BLaER1 treated with 17β-estradiol and CSF1 and Interleukin-3, amounts not matched to agents 10 nM and 100 nM (cell line): ENCODE results near the gene MAF.

Experiments
- H3K27ac ChIP-seq, 11 experiments: shearing (Covaris generic); formaldehyde crosslinking; 2 replicates each; pipeline ENCODE4 v1.8.1; 2022
- H3K27me3 ChIP-seq, 11 experiments: shearing (Covaris generic); formaldehyde crosslinking; 2 replicates each; pipeline ENCODE4 v1.8.1; 2022
- H3K36me3 ChIP-seq, 11 experiments: shearing (Covaris generic); formaldehyde crosslinking; 2 replicates each; pipeline ENCODE4 v1.8.1; 2022
- H3K4me1 ChIP-seq, 10 experiments: shearing (Covaris generic); formaldehyde crosslinking; 2 replicates each; pipeline ENCODE4 v1.8.1; 2022
- H3K4me2 ChIP-seq, 11 experiments: shearing (Covaris generic); formaldehyde crosslinking; 2 replicates each; pipeline ENCODE4 v1.8.1; 2022
- H3K4me3 ChIP-seq, 10 experiments: shearing (Covaris generic); formaldehyde crosslinking; 2 replicates each; pipeline ENCODE4 v1.8.1; 2022
- H3K9ac ChIP-seq, 11 experiments: shearing (Covaris generic); formaldehyde crosslinking; 2 replicates each; pipeline ENCODE4 v1.8.1; 2022
- H3K9me3 ChIP-seq, 11 experiments: shearing (Covaris generic); formaldehyde crosslinking; replicated peaks in 1 of 11; 2 replicates each; pipeline ENCODE4 v1.8.1; 2022
- H4K20me1 ChIP-seq, 11 experiments: shearing (Covaris generic); formaldehyde crosslinking; 2 replicates each; pipeline ENCODE4 v1.8.1; 2022
- Cebpa-rat ChIP-seq, 11 experiments: shearing (Covaris generic); IDR thresholded peaks; 2 replicates each; pipeline ENCODE4 v1.8.1; 2022

MAF gene

DNA sequence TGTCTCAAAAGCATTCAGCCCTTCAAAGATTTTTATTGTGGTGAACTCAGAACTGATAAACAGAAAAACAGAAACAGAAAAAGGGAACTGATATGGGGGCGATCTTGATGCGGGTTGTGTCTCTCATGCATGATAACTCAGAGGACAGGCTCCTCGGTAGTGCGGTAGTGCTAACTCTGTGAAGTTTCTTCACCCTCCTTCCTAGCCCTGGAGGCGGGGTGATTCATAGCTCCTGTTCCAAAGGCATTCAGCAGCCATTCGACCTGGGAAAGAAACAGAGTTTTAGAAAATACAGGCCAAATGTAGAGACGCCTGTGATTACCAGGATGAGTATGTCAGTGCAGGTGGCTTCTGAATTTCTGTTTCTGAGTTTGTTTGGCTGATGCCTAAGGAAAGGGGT lies 5.5 kb upstream of the MAF start:
- Histone ChIP-seq H3K4me2 (peak overlapping the region in 9 of 11 experiments; percentile 3 to 91 (median 52); a peak in 13 of 22 replicates), H3K9ac (no peak overlapping the region)
- TF ChIP-seq Cebpa-rat (IDR thresholded peaks at IDR 0.05) = no peak

DNA sequence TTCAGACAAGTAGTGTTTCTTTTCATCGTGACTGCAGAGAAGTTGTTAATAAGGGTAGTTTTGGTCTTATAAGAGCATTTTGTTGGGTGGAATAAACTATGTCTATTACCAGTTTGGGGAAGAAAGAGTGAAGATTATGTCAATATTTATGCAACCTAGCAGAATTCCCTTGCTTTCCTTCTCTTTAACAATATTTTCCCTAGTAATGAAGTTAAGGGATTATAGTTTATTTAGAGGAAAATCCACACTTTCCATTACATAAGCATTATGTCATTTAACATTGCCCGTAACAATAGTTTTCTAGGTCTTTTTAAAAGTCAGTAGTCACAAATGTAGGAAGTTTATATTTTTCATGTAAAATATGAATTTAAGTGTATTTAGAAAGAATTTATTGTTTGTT lies 2.5 kb upstream of the MAF start:
- Histone ChIP-seq H3K9ac (peak overlapping the region in 2 of 11 experiments; percentile 91 to 96; a peak in 2 of 22 replicates), H4K20me1 (peaks cover 0 to 20% (median 5%) of the 10 kb centered on the region in 11 experiments; a peak in 11 of 22 replicates), H3K4me3 (peak overlapping the region in 2 of 10 experiments; percentile 86 to 94; a peak in 4 of 20 replicates), H3K27me3 (peaks cover 0 to 39% (median 34%) of the 10 kb centered on the region in 11 experiments; a peak in 18 of 22 replicates), H3K4me2 (peak overlapping the region in 3 of 11 experiments; percentile 88 to 96 (median 91); a peak in 6 of 22 replicates), H3K4me1 (peaks cover 14 to 58% (median 23%) of the 10 kb centered on the region in 10 experiments), H3K27ac (no peak overlapping the region; a peak in 1 of 22 replicates), H3K36me3 (peaks cover 0 to 13% (median 0%) of the 10 kb centered on the region in 11 experiments; a peak in 6 of 22 replicates), H3K9me3 (no peaks in the 10 kb centered on the region)
- no peak for TF ChIP-seq Cebpa-rat (IDR thresholded peaks at IDR 0.05)

More for the DNA sequence above, 5.5 kb upstream of the MAF start:
- H4K20me1 ChIP-seq = peaks cover 0 to 5% (median 0%) of the 10 kb centered on the region in 11 experiments; a peak in 1 of 22 replicates
- H3K36me3 ChIP-seq = no peaks in the 10 kb centered on the region
- H3K4me3 ChIP-seq = no peak overlapping the region
- H3K9me3 ChIP-seq = no peaks in the 10 kb centered on the region
- peaks cover 9 to 58% (median 18%) of the 10 kb centered on the region in 10 experiments for H3K4me1 ChIP-seq
- H3K27ac ChIP-seq = peak overlapping the region in 1 of 11 experiments; percentile 5; a peak in 1 of 22 replicates
- H3K27me3 ChIP-seq = peaks cover 0 to 10% (median 9%) of the 10 kb centered on the region in 11 experiments; a peak in 14 of 22 replicates

DNA sequence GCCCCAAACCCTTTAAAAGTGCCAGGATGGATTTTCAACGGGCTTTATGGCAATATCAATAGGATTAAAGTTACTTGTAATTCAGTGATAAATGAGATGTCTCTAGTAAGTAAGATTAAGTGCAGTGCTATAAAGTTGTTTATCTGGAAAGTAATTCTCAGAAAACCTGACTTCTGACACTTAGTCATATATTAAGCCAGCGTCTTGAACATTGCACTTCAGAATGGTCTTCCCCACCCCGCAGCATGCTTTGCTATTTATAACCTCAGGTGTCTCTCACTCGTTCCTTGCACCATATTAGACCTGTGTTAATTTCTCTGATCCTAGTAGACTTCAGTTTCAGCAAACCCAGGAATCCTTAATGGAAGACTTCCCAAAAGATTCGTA lies 2.1 kb upstream of the MAF start:
- Histone ChIP-seq H3K36me3 (peaks cover 0 to 18% (median 0%) of the 10 kb centered on the region in 11 experiments; a peak in 6 of 22 replicates), H3K9ac (peak overlapping the region in 3 of 11 experiments; percentile 91 to 96 (median 91); a peak in 5 of 22 replicates), H3K27me3 (peaks cover 0 to 43% (median 39%) of the 10 kb centered on the region in 11 experiments; a peak in 18 of 22 replicates), H3K9me3 (no peaks in the 10 kb centered on the region), H3K4me1 (peaks cover 14 to 54% (median 23%) of the 10 kb centered on the region in 10 experiments), H3K27ac (peak overlapping the region in 1 of 11 experiments; percentile 91; a peak in 3 of 22 replicates), H3K4me2 (peak overlapping the region in 8 of 11 experiments; percentile 88 to 100 (median 99); a peak in 11 of 22 replicates), H3K4me3 (peak overlapping the region in 3 of 10 experiments; percentile 86 to 94 (median 89); a peak in 6 of 20 replicates), H4K20me1 (peaks cover 0 to 25% (median 5%) of the 10 kb centered on the region in 11 experiments; a peak in 11 of 22 replicates)
- TF ChIP-seq Cebpa-rat (IDR thresholded peaks at IDR 0.05) = no peak

DNA sequence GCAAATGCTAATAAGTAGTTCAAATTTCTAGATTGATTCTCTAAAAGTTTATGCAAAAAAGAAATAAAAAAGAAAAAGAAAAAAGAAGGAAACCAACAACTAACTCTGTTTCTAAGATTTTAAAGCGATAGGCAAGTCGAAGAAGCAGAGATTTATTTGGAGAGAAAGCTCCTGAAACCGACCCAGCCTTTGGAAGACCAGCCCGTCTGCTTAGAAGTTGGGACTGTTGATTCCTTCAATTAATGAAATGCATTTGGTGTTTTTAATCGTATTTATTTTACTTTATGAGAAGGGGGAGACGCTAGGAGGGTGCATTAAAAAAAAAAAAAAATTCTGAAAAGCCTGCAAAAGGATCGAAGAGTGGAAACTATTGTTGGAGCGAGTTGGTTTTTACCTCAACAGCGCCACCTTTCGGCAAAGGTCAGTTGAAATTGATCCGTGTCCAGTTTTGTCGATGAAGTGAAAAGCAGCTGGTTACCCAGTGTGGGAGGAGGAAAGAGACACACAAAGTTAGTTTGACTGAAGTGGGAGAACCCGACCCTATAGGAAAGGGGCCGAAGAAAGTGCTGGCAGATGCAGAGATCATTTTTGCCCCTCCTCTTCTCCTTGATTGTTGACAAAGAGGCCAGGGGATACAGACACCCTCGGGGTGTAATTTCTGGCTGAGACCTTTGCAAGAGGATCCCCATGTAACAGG lies 1.5 kb upstream of the MAF start:
- Histone ChIP-seq H3K4me3 (peak overlapping the region; percentile 59 to 94 (median 72)), H3K36me3 (peaks cover 0 to 23% (median 0%) of the 10 kb centered on the region in 11 experiments; a peak in 6 of 22 replicates), H3K9me3 (no peaks in the 10 kb centered on the region; a peak in 1 of 22 replicates), H3K27me3 (peaks cover 0 to 49% (median 44%) of the 10 kb centered on the region in 11 experiments; a peak in 18 of 22 replicates), H4K20me1 (peaks cover 0 to 30% (median 11%) of the 10 kb centered on the region in 11 experiments; a peak in 12 of 22 replicates), H3K27ac (peak overlapping the region in 4 of 11 experiments; percentile 58 to 96 (median 91); a peak in 7 of 22 replicates), H3K9ac (peak overlapping the region; percentile 51 to 96 (median 70); a peak in 19 of 22 replicates), H3K4me1 (peaks cover 14 to 49% (median 23%) of the 10 kb centered on the region in 10 experiments), H3K4me2 (peak overlapping the region; percentile 88 to 100 (median 99))
- no peak for TF ChIP-seq Cebpa-rat (IDR thresholded peaks at IDR 0.05)

DNA sequence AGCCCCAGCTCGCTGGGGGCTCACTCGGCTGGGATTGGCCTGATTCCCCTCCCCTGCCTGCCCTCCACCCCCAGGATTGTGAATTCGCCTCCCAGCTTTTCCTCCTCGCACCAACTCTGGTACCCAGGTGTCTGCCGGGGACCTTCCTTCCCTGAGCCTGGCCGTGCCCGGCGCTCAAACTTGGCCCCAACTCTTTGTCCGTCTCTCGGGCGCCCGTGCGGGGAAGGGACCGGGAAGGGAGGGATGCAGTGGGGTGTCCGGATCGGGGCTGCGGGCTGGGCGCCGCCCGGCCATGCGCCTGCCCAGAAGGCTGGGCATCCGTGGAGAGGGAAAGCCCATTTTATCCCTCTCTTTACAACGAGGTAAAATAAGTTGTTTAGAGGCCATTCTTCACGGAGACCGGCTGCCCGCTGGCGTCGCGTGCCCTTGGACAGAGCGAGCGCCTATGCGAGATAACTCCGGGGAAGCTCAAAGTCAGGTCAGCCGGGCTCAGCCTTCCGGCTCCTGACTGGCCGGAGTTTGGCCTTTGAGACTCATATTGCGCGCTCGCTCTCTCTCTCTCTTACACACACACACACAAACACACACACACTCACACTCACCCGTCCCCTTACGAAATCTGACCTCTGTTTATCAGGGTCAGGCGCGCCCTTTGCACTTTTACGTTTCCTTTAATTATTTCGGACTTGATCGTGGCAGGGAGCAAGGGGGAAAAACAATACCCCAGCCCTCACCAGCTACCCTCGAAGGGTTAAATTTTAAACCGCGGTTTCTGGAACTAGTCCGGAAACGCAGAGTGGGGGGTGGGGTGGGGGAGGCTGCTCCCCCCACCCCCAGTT lies 774 bp upstream of the MAF start:
- Histone ChIP-seq H3K4me3 (peak overlapping the region; percentile 59 to 94 (median 72)), H3K36me3 (peaks cover 0 to 31% (median 0%) of the 10 kb centered on the region in 11 experiments; a peak in 6 of 22 replicates), H3K4me1 (peaks cover 13 to 41% (median 23%) of the 10 kb centered on the region in 10 experiments), H3K27me3 (peaks cover 0 to 56% (median 52%) of the 10 kb centered on the region in 11 experiments; a peak in 18 of 22 replicates), H4K20me1 (peaks cover 0 to 38% (median 11%) of the 10 kb centered on the region in 11 experiments; a peak in 12 of 22 replicates), H3K9me3 (no peaks in the 10 kb centered on the region; a peak in 1 of 22 replicates), H3K9ac (peak overlapping the region; percentile 51 to 96 (median 70)), H3K4me2 (peak overlapping the region; percentile 88 to 100 (median 99)), H3K27ac (peak overlapping the region in 8 of 11 experiments; percentile 3 to 96 (median 64); a peak in 12 of 22 replicates)
- no peak for TF ChIP-seq Cebpa-rat (IDR thresholded peaks at IDR 0.05)

DNA sequence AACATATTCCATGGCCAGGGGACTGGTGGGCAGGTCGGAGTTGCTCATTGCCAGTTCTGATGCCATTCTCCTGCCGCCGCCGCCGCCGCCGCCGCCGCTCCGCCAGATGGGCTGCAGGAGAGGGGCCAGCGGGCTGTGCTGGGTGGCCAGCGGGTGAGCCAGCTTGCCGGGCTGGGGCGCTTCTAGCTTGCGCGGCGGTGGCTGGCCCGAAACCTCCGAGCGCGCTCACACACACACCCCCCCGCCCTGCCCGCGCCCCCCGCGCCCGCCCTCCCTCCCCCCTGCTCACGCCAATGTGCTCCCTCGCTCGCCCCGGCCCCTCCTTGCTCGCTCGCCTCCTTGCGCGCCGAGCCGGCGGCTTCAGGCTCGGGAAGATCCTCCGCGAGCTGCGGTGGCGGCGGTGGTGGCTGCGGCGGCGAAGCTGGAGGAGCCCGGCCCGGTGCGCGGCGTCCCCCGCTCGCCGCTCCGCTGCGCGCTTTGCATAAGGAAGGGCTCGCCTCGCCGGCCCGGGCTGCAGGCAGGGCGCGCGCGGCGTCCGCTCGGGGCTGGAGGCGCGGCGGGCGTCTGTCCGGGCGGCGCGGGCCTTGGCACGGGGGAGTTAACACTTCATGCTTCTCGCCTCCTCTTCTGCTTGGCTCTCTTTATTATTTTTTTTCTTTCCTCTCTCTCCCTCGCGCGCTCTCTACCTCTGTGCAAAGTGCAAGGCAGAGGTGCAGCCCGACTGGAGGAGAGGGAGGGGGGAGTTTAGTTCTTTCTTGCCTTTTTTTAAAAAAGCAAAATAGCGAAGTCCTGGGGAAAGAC lies 500 bp downstream of the MAF start:
- peak overlapping the region; percentile 51 to 96 (median 67); a peak in 21 of 22 replicates for H3K9ac ChIP-seq
- peak overlapping the region; percentile 59 to 94 (median 72) for H3K4me3 ChIP-seq
- peaks cover 0 to 44% (median 0%) of the 10 kb centered on the region in 11 experiments; a peak in 6 of 22 replicates for H3K36me3 ChIP-seq
- no peak for TF ChIP-seq Cebpa-rat (IDR thresholded peaks at IDR 0.05)
- H3K27ac ChIP-seq = peak overlapping the region in 5 of 11 experiments; percentile 15 to 91 (median 73); a peak in 8 of 22 replicates
- peaks cover 10 to 35% (median 17%) of the 10 kb centered on the region in 10 experiments; a peak in 19 of 20 replicates for H3K4me1 ChIP-seq
- H4K20me1 ChIP-seq = peaks cover 0 to 50% (median 11%) of the 10 kb centered on the region in 11 experiments; a peak in 13 of 22 replicates
- H3K4me2 ChIP-seq = peak overlapping the region; percentile 25 to 100 (median 99)
- no peaks in the 10 kb centered on the region; a peak in 1 of 22 replicates for H3K9me3 ChIP-seq
- H3K27me3 ChIP-seq = peaks cover 0 to 69% (median 65%) of the 10 kb centered on the region in 11 experiments; a peak in 18 of 22 replicates

DNA sequence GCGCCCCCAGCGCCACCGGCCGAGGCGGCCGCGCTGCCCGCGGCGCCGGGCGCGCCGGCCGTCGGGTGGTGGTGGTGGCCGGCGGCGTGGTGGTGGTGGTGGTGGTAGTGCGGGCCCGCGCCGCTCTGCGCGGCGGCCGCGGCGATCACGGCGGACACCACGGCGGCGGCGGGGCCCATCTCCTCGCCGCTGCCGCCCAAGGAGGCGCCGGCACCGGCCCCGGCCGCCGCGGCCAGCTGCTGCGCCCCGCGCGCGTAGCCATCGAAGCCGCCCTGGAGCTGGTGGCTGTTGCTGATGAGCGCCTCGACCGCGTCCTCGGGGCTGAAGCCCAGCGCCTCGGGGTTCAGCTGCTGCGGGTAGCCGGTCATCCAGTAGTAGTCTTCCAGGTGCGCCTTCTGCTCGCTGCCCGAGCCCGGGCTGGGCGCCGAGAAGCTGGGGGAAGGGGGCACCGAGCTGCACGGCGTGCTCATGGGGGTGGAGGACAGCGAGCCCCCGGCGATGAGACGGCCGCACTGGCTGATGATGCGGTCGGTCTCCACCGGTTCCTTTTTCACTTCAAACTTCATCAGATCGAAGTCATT lies 1.2 kb downstream of the MAF start:
- peaks cover 10 to 35% (median 17%) of the 10 kb centered on the region in 10 experiments; a peak in 19 of 20 replicates for H3K4me1 ChIP-seq
- peaks cover 0 to 57% (median 11%) of the 10 kb centered on the region in 11 experiments; a peak in 13 of 22 replicates for H4K20me1 ChIP-seq
- H3K9me3 ChIP-seq = no peaks in the 10 kb centered on the region; a peak in 1 of 22 replicates
- H3K4me3 ChIP-seq = peak overlapping the region; percentile 59 to 94 (median 72)
- peaks cover 0 to 50% (median 0%) of the 10 kb centered on the region in 11 experiments; a peak in 6 of 22 replicates for H3K36me3 ChIP-seq
- H3K27ac ChIP-seq = peak overlapping the region in 3 of 11 experiments; percentile 55 to 91 (median 73); a peak in 6 of 22 replicates
- H3K4me2 ChIP-seq = peak overlapping the region; percentile 3 to 100 (median 99); a peak in 21 of 22 replicates
- no peak for TF ChIP-seq Cebpa-rat (IDR thresholded peaks at IDR 0.05)
- H3K27me3 ChIP-seq = peaks cover 0 to 76% (median 71%) of the 10 kb centered on the region in 11 experiments; a peak in 18 of 22 replicates
- peak overlapping the region in 9 of 11 experiments; percentile 0 to 96 (median 57); a peak in 14 of 22 replicates for H3K9ac ChIP-seq
